HepG2 (cell line): ENCODE measurements around the gene LATS2. TPM values are rescaled to one million over a fixed set of nuclear protein-coding genes. Genes with fewer than 3 reads are reported as not detected.

Source experiments
- BCL6 ChIP-seq: IDR thresholded peaks from 2 replicates; pipeline ENCODE4 v1.6.1; 2016; ENCODE audit warnings: missing genetic modification reagents, missing compliant biosample characterization
- DPF2 ChIP-seq: sonication (generic); formaldehyde crosslinking; IDR thresholded peaks from 2 replicates; pipeline ENCODE4 v1.4.0; 2020; ENCODE audit warnings: mild to moderate bottlenecking, low read depth, missing genetic modification reagents, borderline replicate concordance
- GFI1 ChIP-seq: sonication (generic); formaldehyde crosslinking; IDR thresholded peaks from 2 replicates; pipeline ENCODE4 v1.5.0; 2020; ENCODE audit warnings: missing genetic modification reagents, mild to moderate bottlenecking, borderline replicate concordance
- GMEB1 ChIP-seq: sonication (generic); formaldehyde crosslinking; IDR thresholded peaks from 2 replicates; pipeline ENCODE4 v1.5.1; 2020; ENCODE audit warnings: missing genetic modification reagents, mild to moderate bottlenecking, borderline replicate concordance
- HNF4A ChIP-seq: sonication (generic); formaldehyde crosslinking; IDR thresholded peaks from 2 replicates; pipeline ENCODE4 v1.4.0; 2020; ENCODE audit warnings: missing genetic modification reagents
- PHF21A ChIP-seq: sonication (generic); formaldehyde crosslinking; IDR thresholded peaks from 2 replicates; pipeline ENCODE4 v1.5.0; 2020; ENCODE audit warnings: mild to moderate bottlenecking, missing genetic modification reagents
- PRPF4 ChIP-seq: fragments of 200-400 bp; formaldehyde crosslinking; IDR thresholded peaks from 2 replicates; pipeline ENCODE4 v1.6.1; 2016; ENCODE audit warnings: low read length, low read depth; ENCODE audit not compliant: poor library complexity, severe bottlenecking
- RFXAP ChIP-seq: sonication (generic); formaldehyde crosslinking; IDR thresholded peaks from 2 replicates; pipeline ENCODE4 v1.4.0; 2020; ENCODE audit warnings: missing genetic modification reagents, borderline replicate concordance
- SALL1 ChIP-seq: sonication (generic); formaldehyde crosslinking; IDR thresholded peaks from 2 replicates; pipeline ENCODE4 v1.8.0; 2022; ENCODE audit warnings: mild to moderate bottlenecking, missing genetic modification reagents
- ZFP91 ChIP-seq: sonication (generic); formaldehyde crosslinking; IDR thresholded peaks from 2 replicates; pipeline ENCODE4 v1.9.0; 2022; ENCODE audit warnings: missing genetic modification reagents, mild to moderate bottlenecking, borderline replicate concordance
- ZFX ChIP-seq: sonication (generic); formaldehyde crosslinking; IDR thresholded peaks from 2 replicates; pipeline ENCODE4 v1.4.0; 2020; ENCODE audit warnings: mild to moderate bottlenecking, low read depth, missing genetic modification reagents, moderate library complexity
- ZNF160 ChIP-seq: sonication (generic); formaldehyde crosslinking; IDR thresholded peaks from 2 replicates; pipeline ENCODE4 v1.8.0; 2022; ENCODE audit warnings: mild to moderate bottlenecking, inconsistent platforms, missing genetic modification reagents
- ZNF772 ChIP-seq: sonication (generic); formaldehyde crosslinking; IDR thresholded peaks from 2 replicates; pipeline ENCODE4 v1.5.0; 2020; ENCODE audit warnings: mild to moderate bottlenecking, missing genetic modification reagents
- ZNF792 ChIP-seq: IDR thresholded peaks from 2 replicates; pipeline ENCODE4 v1.6.1; 2016
- ZNF800 ChIP-seq: sonication (generic); formaldehyde crosslinking; IDR thresholded peaks from 2 replicates; pipeline ENCODE4 v1.4.0; 2020; ENCODE audit warnings: missing genetic modification reagents
- polyA plus RNA-seq, 8 experiments: library from polyadenylated mRNA; depleted of rRNA in 3 of 8; stranded (reverse) in 7 of 8; unstranded in 1 of 8; fragments of >200 nt; fragmentation: Illumina TruSeq in 4 of 8; extraction: Trizol in 4 of 8; gene quantifications; 2 replicates each; pipeline versions ENCODE4 v1.2.1 to v1.2.3, GENCODE V29; 2011 to 2016; ENCODE audit warnings: low read depth in 4 of 8, missing spikeins in 1 of 8, mixed read lengths in 1 of 8; ENCODE audit not compliant: insufficient read depth in 1 of 8
- total RNA-seq, 5 experiments: library from RNA; depleted of rRNA; stranded (reverse); fragments of >200 nt; fragmentation: Illumina TruSeq; extraction: Trizol; gene quantifications; 2 replicates each; pipeline ENCODE4 v1.2.3, GENCODE V29; 2016; ENCODE audit warnings: low read depth in 1 of 5
- TF ChIP-seq, protein P1 (sequence below): sonication (generic); formaldehyde crosslinking; IDR thresholded peaks from 2 replicates; pipeline ENCODE4 v1.4.0; 2020; ENCODE audit warnings: missing genetic modification reagents, borderline replicate concordance
- TF ChIP-seq, protein P2 (sequence below): IDR thresholded peaks from 2 replicates; pipeline ENCODE4 v1.6.1; 2016; ENCODE audit warnings: mild to moderate bottlenecking

The LATS2 gene
- total and polyA plus RNA-seq, 2 of the 13 experiments (the other 11 are each of a cell fraction or from before 2014, with no cell fraction given): 7.3 to 8.5 TPM

DNA sequence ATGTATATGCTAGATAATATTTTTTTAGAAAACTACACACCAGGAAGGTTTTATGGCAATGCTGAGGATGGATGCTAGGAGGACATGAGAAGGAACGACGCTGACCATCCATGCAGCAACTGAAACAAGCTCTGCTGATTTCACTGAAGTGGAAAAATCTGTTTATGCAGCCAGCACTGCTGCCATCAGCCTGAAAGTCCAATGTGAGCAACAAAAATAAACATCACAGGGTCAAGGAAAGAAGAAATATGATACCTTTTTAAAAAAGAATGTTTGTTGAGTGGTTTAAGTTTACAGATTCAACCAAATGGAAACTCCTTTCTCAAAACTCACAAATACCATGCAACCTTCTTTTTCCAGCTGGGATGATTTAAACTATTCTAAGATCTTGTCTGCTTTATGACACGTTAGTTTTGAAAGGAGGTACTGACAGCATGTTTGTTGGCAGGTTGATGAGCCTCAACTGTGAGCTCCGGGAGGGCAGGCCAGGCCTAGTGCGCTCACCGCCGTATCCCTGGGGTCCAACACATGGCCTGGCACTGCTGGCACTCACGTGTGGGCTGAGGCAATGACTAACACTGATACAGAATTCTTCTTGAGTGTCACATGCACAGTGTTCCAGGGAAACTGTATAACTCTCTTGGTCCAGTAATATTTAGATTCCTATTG lies 46.8 kb downstream of the LATS2 start (continued):
- TF ChIP-seq, protein P1, sequence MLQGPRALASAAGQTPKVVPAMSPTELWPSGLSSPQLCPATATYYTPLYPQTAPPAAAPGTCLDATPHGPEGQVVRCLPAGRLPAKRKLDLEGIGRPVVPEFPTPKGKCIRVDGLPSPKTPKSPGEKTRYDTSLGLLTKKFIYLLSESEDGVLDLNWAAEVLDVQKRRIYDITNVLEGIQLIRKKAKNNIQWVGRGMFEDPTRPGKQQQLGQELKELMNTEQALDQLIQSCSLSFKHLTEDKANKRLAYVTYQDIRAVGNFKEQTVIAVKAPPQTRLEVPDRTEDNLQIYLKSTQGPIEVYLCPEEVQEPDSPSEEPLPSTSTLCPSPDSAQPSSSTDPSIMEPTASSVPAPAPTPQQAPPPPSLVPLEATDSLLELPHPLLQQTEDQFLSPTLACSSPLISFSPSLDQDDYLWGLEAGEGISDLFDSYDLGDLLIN (CRISPR knock-in tag): no peak
- no peak; the same call in 1 of the 2 replicates for TF ChIP-seq GMEB1
- TF ChIP-seq PHF21A (CRISPR knock-in tag): peak; percentile 55; the same call in 1 of the 2 replicates
- TF ChIP-seq GFI1 (CRISPR knock-in tag): peak; percentile 67
- no peak for TF ChIP-seq PRPF4
- TF ChIP-seq ZFP91 (CRISPR knock-in tag): peak; percentile 65
- TF ChIP-seq, protein P2, sequence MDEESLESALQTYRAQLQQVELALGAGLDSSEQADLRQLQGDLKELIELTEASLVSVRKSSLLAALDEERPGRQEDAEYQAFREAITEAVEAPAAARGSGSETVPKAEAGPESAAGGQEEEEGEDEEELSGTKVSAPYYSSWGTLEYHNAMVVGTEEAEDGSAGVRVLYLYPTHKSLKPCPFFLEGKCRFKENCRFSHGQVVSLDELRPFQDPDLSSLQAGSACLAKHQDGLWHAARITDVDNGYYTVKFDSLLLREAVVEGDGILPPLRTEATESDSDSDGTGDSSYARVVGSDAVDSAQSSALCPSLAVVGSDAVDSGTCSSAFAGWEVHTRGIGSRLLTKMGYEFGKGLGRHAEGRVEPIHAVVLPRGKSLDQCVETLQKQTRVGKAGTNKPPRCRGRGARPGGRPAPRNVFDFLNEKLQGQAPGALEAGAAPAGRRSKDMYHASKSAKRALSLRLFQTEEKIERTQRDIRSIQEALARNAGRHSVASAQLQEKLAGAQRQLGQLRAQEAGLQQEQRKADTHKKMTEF: peak; percentile 55; the same call in 1 of the 2 replicates
- peak; percentile 40; the same call in 1 of the 2 replicates for TF ChIP-seq ZNF800 (CRISPR knock-in tag)
- no peak; the same call in none of the 2 replicates for TF ChIP-seq BCL6
- peak; percentile 86 for TF ChIP-seq SALL1 (CRISPR knock-in tag)
- no peak for TF ChIP-seq ZNF792 (CRISPR knock-in tag)
- TF ChIP-seq HNF4A: peak; percentile 76
- TF ChIP-seq ZNF772 (CRISPR knock-in tag): peak; percentile 32; the same call in 1 of the 2 replicates
- peak; percentile 56 for TF ChIP-seq DPF2 (CRISPR knock-in tag)
- peak; percentile 84 for TF ChIP-seq ZFX
- TF ChIP-seq ZNF160: no peak
- peak; percentile 29; the same call in 1 of the 2 replicates for TF ChIP-seq RFXAP (CRISPR knock-in tag)
